Activated naive CD4-positive, alpha-beta T cell treated with Interleukin-2 at 50 U/mL for 16 hours (primary cell): ENCODE results near the gene COL17A1.
A peak's percentile ranks its signal among the peaks of the same experiment; 100 is the strongest.

Experiments used
- DNase-seq: peaks from one replicate; pipeline ENCODE4 v3.0.0-alpha.2; 2020

Gene COL17A1

DNA sequence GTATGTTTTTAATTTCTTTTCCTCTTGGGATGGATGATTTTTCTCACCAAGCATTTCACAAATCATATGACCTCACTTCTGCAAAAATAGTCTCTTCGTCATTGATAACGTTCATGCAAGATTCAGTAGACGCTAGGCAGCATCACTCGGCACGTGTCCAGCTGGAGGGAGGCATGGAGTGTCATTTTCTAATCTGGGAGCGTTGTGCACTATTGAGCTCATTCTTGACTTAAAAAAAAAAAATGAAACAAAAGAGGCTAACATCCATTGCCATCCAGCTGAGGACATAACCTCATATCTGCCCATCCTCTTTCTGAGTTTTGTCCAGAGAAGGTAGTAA, 56.2 kb downstream of the COL17A1 start:
- no peak for DNase-seq

GRCh38 chr10:104028823-104029520, 56.7 kb downstream of the COL17A1 start:
- DNase-seq = no peak

GRCh38 chr10:104028146-104028545, 57.5 kb downstream of the COL17A1 start:
- DNase-seq = peak; percentile 18

DNA sequence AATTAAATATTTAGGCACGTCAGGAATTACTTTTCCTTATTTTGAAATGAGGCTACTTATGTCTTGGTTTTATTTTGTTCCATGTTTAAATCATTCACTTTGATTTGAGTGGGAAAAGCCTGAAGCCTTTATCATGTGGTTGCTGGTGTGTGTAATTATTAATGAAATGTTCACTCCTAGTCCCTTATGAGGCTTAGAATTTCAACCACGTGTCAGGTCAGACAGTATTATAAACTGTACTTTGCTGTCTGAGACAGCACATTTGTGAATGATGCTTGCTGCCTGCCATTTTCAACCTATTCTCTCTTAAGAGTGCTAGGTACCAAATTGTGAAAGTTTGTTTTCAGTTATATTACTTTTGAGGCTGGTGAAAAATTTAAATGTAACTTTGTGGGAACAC, 58.9 kb downstream of the COL17A1 start:
- DNase-seq = no peak

- no peak for DNase-seq
These were observed 60.2 kb downstream of the COL17A1 start for GRCh38 chr10:104025524-104025923.

DNA sequence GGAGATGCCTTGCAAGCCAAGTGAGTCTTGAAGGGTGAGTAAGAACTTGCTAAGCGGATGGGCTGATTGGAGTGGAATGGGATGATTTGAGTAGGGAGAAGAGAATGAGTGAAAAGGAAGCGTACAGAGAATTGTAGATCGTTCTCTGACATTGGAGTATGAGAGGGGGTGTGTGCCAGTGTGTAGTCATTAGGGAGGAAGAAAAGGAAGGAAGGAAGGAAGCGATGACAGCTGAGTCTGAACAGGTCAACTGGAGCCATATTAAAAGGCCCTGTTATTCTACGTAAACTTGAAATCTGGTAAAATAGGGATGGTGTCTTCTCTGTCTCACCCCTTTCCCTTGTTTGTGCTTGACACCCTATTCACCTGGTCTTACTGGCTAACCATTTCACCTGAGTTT, 63.7 kb downstream of the COL17A1 start:
- DNase-seq = no peak

DNA sequence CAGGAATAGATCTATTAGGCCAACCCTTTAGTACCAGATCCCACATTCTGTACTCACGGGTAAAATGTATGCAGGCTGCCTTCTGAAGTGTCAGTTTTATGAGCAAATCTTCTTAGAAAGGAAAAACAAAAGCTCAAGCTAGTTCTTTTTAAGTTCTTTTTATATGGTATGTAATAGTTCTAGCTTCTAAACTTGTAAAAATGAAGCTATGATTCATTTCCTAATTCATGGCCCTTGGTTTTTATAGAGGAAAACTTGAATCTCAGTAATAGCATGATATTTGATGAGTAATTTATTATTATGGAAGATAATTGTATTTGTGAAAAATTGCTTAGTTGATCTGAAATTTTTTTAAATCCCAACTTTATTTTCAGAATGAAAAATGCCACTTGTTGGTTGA, 64.4 kb downstream of the COL17A1 start:
- DNase-seq = no peak

GRCh38 chr10:104020020-104020419, 65.7 kb downstream of the COL17A1 start:
- DNase-seq = no peak

- no peak for DNase-seq
These were observed 67.2 kb downstream of the COL17A1 start for GRCh38 chr10:104018471-104018870.

DNA sequence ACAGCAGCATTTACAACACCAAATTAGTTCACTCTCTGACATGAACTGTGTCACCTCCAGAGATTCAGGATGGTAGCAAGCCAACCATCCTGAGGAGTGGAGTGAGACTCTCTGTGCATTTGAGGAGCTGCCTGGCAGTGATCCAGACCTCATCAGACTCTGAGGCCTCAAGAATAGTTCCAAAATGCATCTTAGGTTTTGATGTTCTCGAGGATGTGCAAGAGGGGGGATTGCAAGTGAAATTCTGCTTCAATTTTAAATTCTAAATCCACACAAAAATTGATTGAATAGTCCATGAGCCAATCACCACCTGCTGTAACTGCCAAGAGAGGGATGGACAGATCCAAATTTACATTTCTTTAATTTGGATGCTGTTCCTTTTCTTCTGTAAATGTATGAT, 69.0 kb downstream of the COL17A1 start:
- DNase-seq = no peak

DNA sequence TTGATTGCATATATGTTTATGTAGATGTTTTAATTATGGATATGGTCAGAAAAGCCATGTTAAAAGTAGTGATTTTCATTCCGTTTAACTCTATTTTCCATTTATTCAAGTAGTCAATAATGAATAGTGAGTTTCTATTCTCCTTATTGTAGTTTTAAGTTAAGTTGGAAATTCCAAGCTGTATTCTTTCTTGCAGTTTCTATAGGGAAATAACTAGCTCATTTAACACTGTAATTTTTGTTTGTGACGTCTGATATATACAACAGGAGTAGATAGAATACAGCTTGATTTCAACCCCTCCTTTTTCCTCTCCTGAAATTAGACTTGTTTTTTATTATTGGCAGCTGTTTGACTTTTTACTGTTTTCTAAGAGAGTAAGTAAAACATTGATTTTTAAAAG, 71.5 kb downstream of the COL17A1 start:
- DNase-seq = no peak

GRCh38 chr10:104013489-104013888, 72.2 kb downstream of the COL17A1 start:
- DNase-seq = no peak

DNA sequence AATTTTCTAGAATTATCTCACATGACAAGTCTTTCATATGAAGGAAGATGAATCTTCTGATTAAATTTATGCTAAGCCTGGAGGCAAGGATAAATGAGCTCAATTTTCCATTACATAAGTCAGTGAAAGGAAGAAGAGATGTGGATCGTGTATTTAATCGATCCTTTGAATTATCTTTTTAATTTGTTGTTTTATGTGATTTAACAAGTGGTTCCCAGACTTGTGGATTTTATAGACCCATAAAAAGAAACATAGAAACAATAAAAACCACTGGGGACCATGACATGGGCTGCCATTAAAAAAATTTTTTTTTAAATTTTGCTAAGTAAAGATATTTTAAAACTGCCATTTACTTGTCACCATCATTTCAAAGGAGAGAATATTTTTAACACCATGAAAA, 73.8 kb downstream of the COL17A1 start:
- DNase-seq = no peak

DNA sequence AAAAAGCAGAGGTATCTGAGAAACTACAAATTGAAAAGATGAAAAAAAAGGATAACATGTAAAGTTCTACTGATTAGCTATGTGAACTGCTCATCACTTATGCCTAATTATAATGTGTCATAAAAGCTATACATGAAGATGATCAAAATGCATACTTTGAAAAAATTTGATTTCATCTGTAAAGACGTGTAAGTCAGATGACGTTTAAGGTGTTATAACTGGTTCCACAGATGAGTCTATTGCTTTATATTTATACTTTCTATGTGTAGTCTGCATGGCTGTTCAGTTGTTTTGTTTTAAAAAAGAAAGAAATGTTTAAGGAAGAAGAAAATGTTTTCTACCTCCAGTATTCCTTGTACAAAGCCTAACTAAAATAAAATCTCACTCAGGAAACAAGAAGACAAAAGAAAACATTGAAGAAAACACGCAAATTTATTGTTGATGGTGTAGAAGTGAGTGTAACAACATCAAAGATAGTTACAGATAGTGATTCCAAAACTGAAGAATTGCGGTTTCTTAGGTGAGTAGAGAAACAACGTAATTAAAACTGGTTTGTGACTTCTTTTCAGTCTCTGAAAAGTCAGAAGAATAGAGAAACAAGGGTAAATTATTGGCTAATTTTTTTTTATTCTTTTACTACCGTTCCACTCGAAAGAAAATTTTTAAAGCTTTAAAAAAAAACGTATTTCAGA, 80.4 kb downstream of the COL17A1 start:
- DNase-seq = no peak

- DNase-seq = no peak
These were observed 82.8 kb downstream of the COL17A1 start for GRCh38 chr10:104002911-104003310.

- DNase-seq = no peak
These were observed 86.9 kb downstream of the COL17A1 start for GRCh38 chr10:103998805-103999204.

DNA sequence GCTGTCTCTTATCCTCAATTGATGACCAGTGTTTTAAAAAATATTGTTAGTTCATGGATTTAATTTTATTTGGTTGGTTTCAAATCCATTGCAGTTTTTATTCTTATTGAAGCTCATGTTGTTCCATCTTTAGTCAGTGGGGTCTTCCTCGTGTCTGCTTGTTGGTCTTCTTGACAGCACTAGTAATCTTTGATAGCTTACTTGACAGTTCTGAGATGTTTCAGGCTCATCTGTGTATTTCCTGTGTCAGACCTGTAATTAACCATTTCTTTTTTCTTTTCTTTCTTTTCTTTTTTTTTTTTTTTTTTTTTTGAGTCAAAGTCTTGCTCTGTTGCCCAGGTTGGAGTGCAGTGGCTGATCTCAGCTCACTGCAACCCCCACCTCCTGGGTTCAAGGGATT, 90.5 kb downstream of the COL17A1 start:
- no peak for DNase-seq

DNA sequence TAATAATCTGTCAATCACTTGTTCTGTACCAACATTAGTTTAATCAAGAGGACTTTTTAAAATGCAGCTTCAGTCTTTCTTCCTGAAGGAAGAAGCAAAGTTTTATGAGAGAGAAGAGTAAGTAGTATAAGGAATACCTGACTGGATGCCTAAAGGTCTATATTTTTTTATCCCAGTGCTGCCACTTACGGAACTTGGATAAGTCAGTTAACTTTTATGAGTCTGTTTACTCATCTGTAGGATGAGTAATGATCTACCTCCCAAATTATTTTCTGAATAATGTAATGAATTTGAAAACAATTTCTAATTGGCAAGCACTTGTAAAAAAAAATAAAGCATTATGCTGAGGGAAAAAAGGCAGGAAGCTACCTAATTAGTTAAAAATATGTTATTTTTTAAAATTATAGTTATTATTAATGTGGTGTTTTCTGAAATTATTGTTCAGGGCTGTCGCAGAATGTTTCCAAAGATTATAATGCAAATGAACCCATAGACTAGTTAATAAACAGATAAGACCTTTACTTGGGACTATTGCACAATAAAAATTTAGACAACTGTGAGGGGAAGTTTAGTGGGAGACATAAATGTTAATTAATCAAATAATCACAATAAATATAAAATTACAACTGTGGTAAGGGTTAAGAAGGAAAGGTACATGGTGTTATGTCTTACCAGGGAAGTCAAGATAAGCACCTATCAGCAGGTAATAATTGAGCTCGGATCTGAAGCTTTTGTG, 94.1 kb downstream of the COL17A1 start:
- no peak for DNase-seq

GRCh38 chr10:103990531-103990930, 95.1 kb downstream of the COL17A1 start:
- DNase-seq = no peak

- no peak for DNase-seq
These were observed 95.6 kb downstream of the COL17A1 start for GRCh38 chr10:103990121-103990520.

DNA sequence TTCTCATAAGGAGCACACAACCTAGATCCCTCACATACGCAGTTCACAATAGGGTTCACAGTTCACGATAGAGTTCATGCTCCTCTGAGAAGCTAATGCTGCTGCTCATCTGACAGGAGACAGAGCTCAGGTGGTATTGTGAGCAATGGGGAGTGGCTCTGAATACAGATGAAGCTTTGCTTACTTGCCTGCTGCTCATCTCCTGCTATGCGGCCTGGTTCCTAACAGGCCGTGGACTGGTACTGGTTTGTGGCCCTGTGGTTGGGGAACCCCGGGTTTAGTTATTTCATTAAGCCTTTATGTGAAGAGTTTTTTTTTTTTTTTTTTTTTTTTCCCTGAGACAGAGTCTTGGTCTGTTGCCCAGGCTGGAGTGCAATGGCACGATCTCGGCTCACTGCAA, 99.3 kb downstream of the COL17A1 start:
- peak; percentile 16 for DNase-seq

DNA sequence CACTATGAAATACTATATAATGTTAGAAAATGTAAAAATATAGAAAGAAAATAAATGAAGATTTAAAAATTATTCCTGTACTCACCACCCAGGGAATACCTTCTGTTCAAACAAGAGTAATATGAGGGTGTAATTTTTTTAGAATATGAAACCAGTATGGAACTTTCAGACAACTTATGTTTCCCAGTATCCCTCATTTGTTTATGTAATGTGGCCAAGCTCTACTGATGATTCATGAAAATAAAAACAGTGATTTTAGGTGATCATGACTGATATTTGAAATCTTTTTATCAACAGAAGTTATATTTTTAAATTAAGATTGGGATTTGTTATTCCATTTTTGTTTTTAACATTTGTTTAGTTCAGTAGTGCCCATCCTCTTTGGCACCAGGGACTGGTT, 100.0 kb downstream of the COL17A1 start:
- no peak for DNase-seq

DNA sequence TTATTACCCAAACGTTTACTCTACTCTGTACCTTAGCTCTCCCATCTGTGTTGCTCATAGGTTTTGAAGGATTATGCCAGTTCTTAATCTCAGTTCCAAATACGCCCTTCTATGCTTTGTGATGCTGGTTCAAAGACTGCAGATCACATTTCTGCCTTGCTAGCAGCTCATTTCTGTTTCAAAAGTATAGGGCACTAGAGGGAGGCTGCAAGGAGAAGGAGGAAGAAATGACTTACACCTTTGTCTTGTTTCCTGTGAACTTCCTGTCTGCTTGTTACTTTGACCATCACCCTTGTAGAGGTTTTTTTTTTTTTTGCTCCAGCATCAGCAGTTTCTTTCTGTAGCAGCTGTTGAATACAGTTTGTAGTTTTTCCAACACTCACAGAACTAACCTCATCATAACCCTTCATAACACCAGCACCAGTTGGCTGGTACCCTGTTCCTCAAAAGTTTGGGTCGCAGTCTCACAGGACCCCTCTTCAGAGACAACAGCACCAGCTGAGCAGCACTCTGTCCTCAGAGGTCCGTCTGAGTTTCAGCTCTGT, 102.2 kb downstream of the COL17A1 start:
- no peak for DNase-seq

- DNase-seq = no peak
These were observed 103.0 kb downstream of the COL17A1 start for GRCh38 chr10:103982639-103983038.
